A673 (cell line): ENCODE measurements around the gene ADARB2. TPM values are rescaled to one million over a fixed set of nuclear protein-coding genes. Genes with fewer than 3 reads are reported as not detected.

Source experiments
- BruUV-seq: library from RNA; stranded (reverse); fragments of 400-500 nt; replicated peaks from 2 replicates; lab custom pipeline; 2021; lab: Mats Ljungman, UMichigan
- CTCF ChIA-PET: fragments of 300-600 bp; sonication (Branson Sonifier 250); formaldehyde crosslinking; loops from one replicate; lab custom pipeline; 2022; ENCODE audit warnings: antibody characterized with exemption; lab: Charles Lee
- POLR2A ChIA-PET: fragments of 300-600 bp; sonication (Branson Sonifier 250); formaldehyde crosslinking; loops from one replicate; lab custom pipeline; 2022; ENCODE audit warnings: antibody characterized with exemption; ENCODE audit not compliant: low non-redundant PET; lab: Charles Lee
- DNase-seq: peaks from one replicate; pipeline ENCODE4 v3.0.0-alpha.2; 2015; ENCODE audit warnings: low spot score
- H3K27ac ChIP-seq: fragments of 200-600 bp; sonication (generic); 2 replicates; pipeline ENCODE4 v1.5.1; 2016; ENCODE audit warnings: mixed run types, low read depth, mild to moderate bottlenecking, mixed read lengths, antibody characterized with exemption, low read length; ENCODE audit not compliant: poor library complexity, severe bottlenecking
- H3K27me3 ChIP-seq: fragments of 200-600 bp; sonication (generic); replicated peaks from 2 replicates; pipeline ENCODE4 v1.6.1; 2017; ENCODE audit warnings: mixed run types, low read depth, mild to moderate bottlenecking, mixed read lengths, antibody characterized with exemption, low read length; ENCODE audit not compliant: insufficient read depth, poor library complexity
- H3K36me3 ChIP-seq: fragments of 200-600 bp; sonication (generic); 2 replicates; pipeline ENCODE4 v1.6.1; 2016; ENCODE audit warnings: mixed run types, mild to moderate bottlenecking, mixed read lengths, antibody characterized with exemption, low read length; ENCODE audit not compliant: insufficient read depth, poor library complexity, severe bottlenecking
- H3K4me1 ChIP-seq: fragments of 200-600 bp; sonication (generic); 2 replicates; pipeline ENCODE4 v1.6.1; 2017; ENCODE audit warnings: mixed run types, mild to moderate bottlenecking, mixed read lengths, antibody characterized with exemption, low read length; ENCODE audit not compliant: insufficient read depth, poor library complexity, severe bottlenecking
- H3K4me3 ChIP-seq: fragments of 200-600 bp; sonication (generic); 2 replicates; pipeline ENCODE4 v1.5.1; 2016; ENCODE audit warnings: low read depth, mixed run types, mild to moderate bottlenecking, mixed read lengths, low read length; ENCODE audit not compliant: poor library complexity, severe bottlenecking
- H3K9me3 ChIP-seq: fragments of 200-600 bp; sonication (generic); 2 replicates; pipeline ENCODE4 v1.6.1; 2016; ENCODE audit warnings: mixed run types, low read depth, mild to moderate bottlenecking, mixed read lengths, antibody characterized with exemption, low read length; ENCODE audit not compliant: poor library complexity, severe bottlenecking
- EZH2 ChIP-seq: fragments of 200-600 bp; sonication (generic); IDR thresholded peaks from 2 replicates; pipeline ENCODE4 v1.6.1; 2017; ENCODE audit warnings: borderline replicate concordance, low read depth, mild to moderate bottlenecking, mixed read lengths, antibody characterized with exemption, low read length; ENCODE audit not compliant: poor library complexity, severe bottlenecking
- intact Hi-C: fragments of 100-400 bp; cut with micrococcal nuclease; formaldehyde crosslinking; loops from one replicate; pipeline ENCODE4 v1.10.0; 2022; ENCODE audit not compliant: unreplicated experiment
- total RNA-seq: library from RNA; stranded (reverse); gene quantifications from 2 replicates; pipeline ENCODE4 v1.2.3, GENCODE V29; 2021
- TF ChIP-seq, protein P1 (sequence below): fragments of 300-800, 200-600 bp; sonication (generic); conservative IDR thresholded peaks from 2 replicates; pipeline ENCODE4 v1.5.1; 2017; ENCODE audit warnings: low read depth, mild to moderate bottlenecking, antibody characterized with exemption, low read length, moderate library complexity, mixed read lengths

ADARB2 gene
- total RNA-seq, 1 experiment from 2014 or later: not detected

DNA sequence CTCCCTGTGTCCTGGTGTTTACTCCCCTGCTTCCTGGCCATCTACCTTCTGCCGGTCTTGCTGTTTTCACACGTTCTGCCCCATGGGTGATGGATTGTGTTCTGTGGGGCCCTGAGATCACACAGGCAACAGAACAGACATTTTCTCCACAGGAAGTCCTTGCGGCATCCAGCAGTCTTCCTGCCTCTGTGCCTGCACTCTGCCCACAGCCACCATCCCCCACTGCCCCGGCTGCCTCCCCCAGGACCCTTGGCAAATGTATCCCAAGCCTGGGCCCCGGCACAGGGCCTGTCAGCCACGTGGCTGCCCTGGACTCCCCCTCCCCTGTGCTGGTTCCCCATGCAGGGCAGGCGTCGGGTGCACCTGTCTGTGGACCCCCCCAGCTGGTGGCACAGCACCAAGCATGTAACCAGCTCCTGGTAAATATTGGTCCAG lies 497.0 kb downstream of the ADARB2 start:
- intact Hi-C loops: no loop called here
- Histone ChIP-seq H3K27ac (no peak overlapping the region), H3K4me1 (no peaks in the 10 kb centered on the region), H3K4me3 (no peak overlapping the region), H3K27me3 (peaks cover 29% of the 10 kb centered on the region), H3K36me3 (no peaks in the 10 kb centered on the region), H3K9me3 (no peaks in the 10 kb centered on the region)
- POLR2A ChIA-PET: no interaction called here
- BruUV-seq: no TSS peak
- peak; percentile 59 for DNase-seq
- no peak for TF ChIP-seq EZH2
- TF ChIP-seq, protein P1, sequence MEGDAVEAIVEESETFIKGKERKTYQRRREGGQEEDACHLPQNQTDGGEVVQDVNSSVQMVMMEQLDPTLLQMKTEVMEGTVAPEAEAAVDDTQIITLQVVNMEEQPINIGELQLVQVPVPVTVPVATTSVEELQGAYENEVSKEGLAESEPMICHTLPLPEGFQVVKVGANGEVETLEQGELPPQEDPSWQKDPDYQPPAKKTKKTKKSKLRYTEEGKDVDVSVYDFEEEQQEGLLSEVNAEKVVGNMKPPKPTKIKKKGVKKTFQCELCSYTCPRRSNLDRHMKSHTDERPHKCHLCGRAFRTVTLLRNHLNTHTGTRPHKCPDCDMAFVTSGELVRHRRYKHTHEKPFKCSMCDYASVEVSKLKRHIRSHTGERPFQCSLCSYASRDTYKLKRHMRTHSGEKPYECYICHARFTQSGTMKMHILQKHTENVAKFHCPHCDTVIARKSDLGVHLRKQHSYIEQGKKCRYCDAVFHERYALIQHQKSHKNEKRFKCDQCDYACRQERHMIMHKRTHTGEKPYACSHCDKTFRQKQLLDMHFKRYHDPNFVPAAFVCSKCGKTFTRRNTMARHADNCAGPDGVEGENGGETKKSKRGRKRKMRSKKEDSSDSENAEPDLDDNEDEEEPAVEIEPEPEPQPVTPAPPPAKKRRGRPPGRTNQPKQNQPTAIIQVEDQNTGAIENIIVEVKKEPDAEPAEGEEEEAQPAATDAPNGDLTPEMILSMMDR: no peak
- CTCF ChIA-PET: no interaction called here

- intact Hi-C loops: no loop called here
- H3K27me3 ChIP-seq: peaks cover 36% of the 10 kb centered on the region
- DNase-seq: no peak
- no TSS peak for BruUV-seq
- no peak overlapping the region for H3K27ac ChIP-seq
- CTCF ChIA-PET: no interaction called here
- H3K36me3 ChIP-seq: no peaks in the 10 kb centered on the region
- POLR2A ChIA-PET: no interaction called here
- no peak overlapping the region for H3K4me3 ChIP-seq
- TF ChIP-seq, protein P1: no peak
- TF ChIP-seq EZH2: no peak
- no peaks in the 10 kb centered on the region for H3K4me1 ChIP-seq
- no peaks in the 10 kb centered on the region for H3K9me3 ChIP-seq
Measured at GRCh38 chr10:1233031-1233430, 504.3 kb downstream of the ADARB2 start.

- intact Hi-C loops: no loop called here
- H3K27me3 ChIP-seq: peaks cover 43% of the 10 kb centered on the region
- POLR2A ChIA-PET: no interaction called here
- H3K9me3 ChIP-seq: no peaks in the 10 kb centered on the region
- no peaks in the 10 kb centered on the region for H3K4me1 ChIP-seq
- no TSS peak for BruUV-seq
- no peak overlapping the region for H3K27ac ChIP-seq
- DNase-seq: no peak
- CTCF ChIA-PET: no interaction called here
- H3K36me3 ChIP-seq: no peaks in the 10 kb centered on the region
- TF ChIP-seq, protein P1: no peak
- no peak for TF ChIP-seq EZH2
- no peak overlapping the region for H3K4me3 ChIP-seq
Measured at GRCh38 chr10:1232164-1232911, 505.0 kb downstream of the ADARB2 start.
